ENCODE measurements around the gene PHF21B. TPM values are rescaled to one million over a fixed set of nuclear protein-coding genes. Genes with fewer than 3 reads are reported as not detected.

Gene PHF21B
- total RNA-seq, 4 donors from 2014 or later: not detected

DNA sequence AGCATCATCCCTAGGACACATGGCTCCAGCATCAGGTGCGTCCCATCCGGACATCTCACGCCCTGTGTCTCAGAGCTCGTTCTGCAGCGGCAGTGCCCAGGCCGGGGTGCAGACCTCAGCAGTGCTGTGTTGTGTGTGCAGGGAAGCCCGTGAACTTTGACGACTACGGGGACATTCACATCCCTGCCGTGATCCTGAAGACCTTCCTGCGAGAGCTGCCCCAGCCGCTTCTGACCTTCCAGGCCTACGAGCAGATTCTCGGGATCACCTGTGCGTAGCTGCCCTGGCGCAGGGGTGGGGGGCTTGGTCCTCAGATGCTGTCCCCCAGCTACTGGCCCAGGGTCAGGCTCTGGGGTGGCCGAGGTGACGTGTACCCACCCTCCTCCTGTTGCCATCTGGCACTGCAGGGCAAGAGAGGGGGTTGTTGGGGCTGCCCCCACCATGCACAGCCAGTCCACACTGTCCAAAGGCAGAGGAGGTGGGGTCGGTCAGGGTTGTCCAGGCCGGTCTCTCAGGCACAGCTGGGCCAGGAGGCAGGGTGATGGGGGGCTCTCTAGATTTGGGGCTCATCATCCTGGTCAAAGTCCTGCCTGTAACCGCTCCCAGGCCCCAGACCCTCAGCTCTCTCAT lies 160.9 kb downstream of the PHF21B start:
- Histone ChIP-seq H3K27ac (no peak overlapping the region), H3K27me3 (no peaks in the 10 kb centered on the region), H3K9me3 (no peaks in the 10 kb centered on the region), H3K4me1 (no peaks in the 10 kb centered on the region), H3K36me3 (no peaks in the 10 kb centered on the region), H3K4me3 (no peak overlapping the region)
- TF ChIP-seq, protein P1, sequence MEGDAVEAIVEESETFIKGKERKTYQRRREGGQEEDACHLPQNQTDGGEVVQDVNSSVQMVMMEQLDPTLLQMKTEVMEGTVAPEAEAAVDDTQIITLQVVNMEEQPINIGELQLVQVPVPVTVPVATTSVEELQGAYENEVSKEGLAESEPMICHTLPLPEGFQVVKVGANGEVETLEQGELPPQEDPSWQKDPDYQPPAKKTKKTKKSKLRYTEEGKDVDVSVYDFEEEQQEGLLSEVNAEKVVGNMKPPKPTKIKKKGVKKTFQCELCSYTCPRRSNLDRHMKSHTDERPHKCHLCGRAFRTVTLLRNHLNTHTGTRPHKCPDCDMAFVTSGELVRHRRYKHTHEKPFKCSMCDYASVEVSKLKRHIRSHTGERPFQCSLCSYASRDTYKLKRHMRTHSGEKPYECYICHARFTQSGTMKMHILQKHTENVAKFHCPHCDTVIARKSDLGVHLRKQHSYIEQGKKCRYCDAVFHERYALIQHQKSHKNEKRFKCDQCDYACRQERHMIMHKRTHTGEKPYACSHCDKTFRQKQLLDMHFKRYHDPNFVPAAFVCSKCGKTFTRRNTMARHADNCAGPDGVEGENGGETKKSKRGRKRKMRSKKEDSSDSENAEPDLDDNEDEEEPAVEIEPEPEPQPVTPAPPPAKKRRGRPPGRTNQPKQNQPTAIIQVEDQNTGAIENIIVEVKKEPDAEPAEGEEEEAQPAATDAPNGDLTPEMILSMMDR (IDR thresholded peaks at IDR 0.05): no peak
- TF ChIP-seq POLR2A (IDR thresholded peaks at IDR 0.05) (no peak), EP300 (IDR thresholded peaks at IDR 0.05) (no peak), POLR2AphosphoS5 (IDR thresholded peaks at IDR 0.05) (no peak)
- 92% methylated on average over 5 of the region's 21 CpGs for WGBS
- no peak for DNase-seq (ENCODE audit: low spot score in 2 of 2)

DNA sequence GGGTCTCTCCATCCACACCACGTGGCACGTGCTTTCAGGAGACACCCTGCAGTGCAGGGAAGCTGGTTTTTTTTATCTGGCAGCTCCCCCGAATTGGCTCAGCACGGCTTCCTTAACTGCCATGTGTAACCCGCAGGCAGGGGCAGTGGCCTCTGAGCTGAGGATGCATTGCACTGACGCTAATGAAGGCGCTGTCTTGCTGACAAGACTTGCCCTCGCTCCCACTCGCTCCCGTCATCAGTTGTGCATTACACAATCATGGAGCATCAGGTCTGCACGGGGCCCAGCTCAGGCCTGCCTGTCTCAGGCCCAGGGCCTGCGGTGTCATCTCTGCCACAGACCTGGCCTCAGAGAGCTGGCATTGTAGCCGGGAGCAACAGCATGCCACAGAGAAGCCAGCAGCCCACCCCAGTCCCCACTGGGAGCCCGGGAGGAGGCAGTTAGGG lies 161.5 kb downstream of the PHF21B start:
- H3K36me3 ChIP-seq: no peaks in the 10 kb centered on the region
- H3K27ac ChIP-seq: no peak overlapping the region
- WGBS: 66% methylated on average over 10 of the region's 14 CpGs
- H3K27me3 ChIP-seq: no peaks in the 10 kb centered on the region
- TF ChIP-seq POLR2AphosphoS5 (IDR thresholded peaks at IDR 0.05): no peak
- no peak for TF ChIP-seq EP300 (IDR thresholded peaks at IDR 0.05)
- TF ChIP-seq, protein P1 (IDR thresholded peaks at IDR 0.05): no peak
- TF ChIP-seq POLR2A (IDR thresholded peaks at IDR 0.05): no peak
- no peaks in the 10 kb centered on the region for H3K9me3 ChIP-seq
- no peak overlapping the region for H3K4me3 ChIP-seq
- no peaks in the 10 kb centered on the region for H3K4me1 ChIP-seq
- DNase-seq (ENCODE audit: low spot score in 2 of 2): no peak

DNA sequence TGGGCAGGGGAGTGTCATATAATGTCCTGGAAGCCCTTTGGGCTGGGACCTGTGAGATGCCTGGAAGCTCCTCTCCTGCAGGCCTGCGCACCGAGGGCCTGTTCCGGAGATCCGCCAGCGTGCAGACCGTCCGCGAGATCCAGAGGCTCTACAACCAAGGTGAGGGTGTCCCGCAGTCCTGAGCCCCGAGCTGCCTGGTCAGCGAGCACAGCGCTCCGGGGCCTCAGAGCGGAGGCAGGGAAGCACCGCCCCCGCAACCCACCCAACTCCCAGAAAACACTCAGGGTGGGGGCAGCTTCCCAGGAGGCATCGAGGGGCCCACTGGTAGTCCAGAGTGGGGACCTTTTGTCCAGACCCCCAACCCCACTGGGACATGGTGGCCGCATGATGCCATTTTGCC lies 161.9 kb downstream of the PHF21B start:
- Histone ChIP-seq H3K27ac (no peak overlapping the region), H3K9me3 (no peaks in the 10 kb centered on the region), H3K27me3 (no peaks in the 10 kb centered on the region), H3K36me3 (no peaks in the 10 kb centered on the region), H3K4me3 (no peak overlapping the region), H3K4me1 (no peaks in the 10 kb centered on the region)
- DNase-seq (ENCODE audit: low spot score in 2 of 2): no peak
- WGBS: 100% methylated on average over 1 of the region's 18 CpGs
- TF ChIP-seq, protein P1 (IDR thresholded peaks at IDR 0.05): no peak
- TF ChIP-seq POLR2AphosphoS5 (IDR thresholded peaks at IDR 0.05) (no peak), POLR2A (IDR thresholded peaks at IDR 0.05) (no peak)

DNA sequence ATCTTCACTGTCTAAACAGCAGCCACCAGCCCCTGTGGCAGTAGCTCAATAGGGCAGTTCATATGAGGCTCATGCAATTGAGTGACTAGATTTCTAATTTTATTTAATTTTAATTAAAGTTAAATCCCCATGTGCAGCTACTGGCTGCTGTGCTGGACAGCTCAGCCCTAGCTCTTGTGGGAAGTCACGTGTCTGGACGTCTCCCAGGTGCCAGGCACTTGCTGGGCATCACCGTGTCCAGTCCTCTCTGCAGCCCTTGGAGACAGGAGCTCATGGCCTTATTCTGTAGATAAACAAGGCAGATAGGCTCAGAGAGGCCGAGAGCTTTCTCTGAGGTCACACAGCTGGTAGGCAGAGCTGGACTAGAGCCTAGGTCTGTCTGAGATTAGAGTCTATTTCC lies 162.4 kb downstream of the PHF21B start:
- Histone ChIP-seq H3K9me3 (no peaks in the 10 kb centered on the region), H3K4me1 (no peaks in the 10 kb centered on the region), H3K4me3 (no peak overlapping the region), H3K36me3 (no peaks in the 10 kb centered on the region), H3K27ac (no peak overlapping the region), H3K27me3 (no peaks in the 10 kb centered on the region)
- DNase-seq (ENCODE audit: low spot score in 2 of 2): no peak
- 50% methylated on average over 4 of the region's 4 CpGs for WGBS
- TF ChIP-seq EP300 (IDR thresholded peaks at IDR 0.05) (no peak), POLR2A (IDR thresholded peaks at IDR 0.05) (no peak), POLR2AphosphoS5 (IDR thresholded peaks at IDR 0.05) (no peak)
- TF ChIP-seq, protein P1 (IDR thresholded peaks at IDR 0.05): no peak

DNA sequence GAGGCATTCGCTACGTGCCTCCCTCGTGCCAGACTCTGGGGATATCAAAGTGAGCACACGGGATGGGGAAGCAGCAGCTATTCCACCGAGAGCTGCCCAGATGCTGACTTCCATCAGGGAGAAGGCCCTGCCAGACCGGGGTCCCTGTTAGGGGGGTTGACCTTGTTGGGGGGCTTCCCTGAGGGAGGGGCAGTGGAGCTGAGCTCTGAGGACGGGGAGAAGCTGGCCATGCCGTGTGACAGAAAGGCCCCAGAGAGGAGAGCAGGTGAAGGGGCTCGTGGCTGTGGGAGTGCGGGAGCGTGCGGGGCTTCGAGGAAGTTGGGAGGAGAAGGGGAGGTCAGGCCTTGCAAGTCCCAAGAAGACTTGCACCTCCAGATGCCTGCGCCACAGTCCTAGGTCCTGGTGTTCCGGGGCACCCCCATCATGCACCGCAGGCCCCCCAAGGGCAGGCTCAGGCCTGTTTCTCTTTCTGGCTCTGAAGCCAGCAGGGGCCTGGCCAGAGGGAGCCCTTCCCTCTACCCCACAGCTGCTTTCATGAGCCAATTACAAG lies 163.0 kb downstream of the PHF21B start:
- Histone ChIP-seq H3K27me3 (no peaks in the 10 kb centered on the region), H3K4me1 (no peaks in the 10 kb centered on the region), H3K4me3 (no peak overlapping the region), H3K36me3 (no peaks in the 10 kb centered on the region), H3K27ac (no peak overlapping the region), H3K9me3 (no peaks in the 10 kb centered on the region)
- no peak for DNase-seq (ENCODE audit: low spot score in 2 of 2)
- TF ChIP-seq POLR2AphosphoS5 (IDR thresholded peaks at IDR 0.05) (no peak), POLR2A (IDR thresholded peaks at IDR 0.05) (no peak), EP300 (IDR thresholded peaks at IDR 0.05) (no peak)
- TF ChIP-seq, protein P1 (IDR thresholded peaks at IDR 0.05): no peak
- 87% methylated on average over 16 of the region's 16 CpGs for WGBS

Measured in suprapubic skin (tissue), 4 donors.